CD4-positive, alpha-beta T cell treated with Interleukin-15 for 1 hour (primary cell): ENCODE data around the gene OR4K14.
"Not testable (repeated sequence)": the region's sequence is repeated elsewhere in the genome, so short reads cannot be mapped to it uniquely, and the experiment has no call there.

Source experiments
- DNase-seq: peaks from one replicate; pipeline ENCODE4 v3.0.0-alpha.2; 2020

The OR4K14 gene

GRCh38 chr14:20019257-20019865, at the start of gene OR4K14:
TSS of gene OR4K14 (minus strand) at chr14:20019307. CDS start at chr14:20015193, 4,114 bp downstream.
- no peak for DNase-seq

GRCh38 chr14:20059745-20060144, 40.6 kb upstream of the OR4K14 start, which contains the start of gene OR4L1:
TSS of gene OR4L1 (plus strand) at chr14:20060045. CDS start at chr14:20060045, 0 bp downstream.
- no peak for DNase-seq

DNA sequence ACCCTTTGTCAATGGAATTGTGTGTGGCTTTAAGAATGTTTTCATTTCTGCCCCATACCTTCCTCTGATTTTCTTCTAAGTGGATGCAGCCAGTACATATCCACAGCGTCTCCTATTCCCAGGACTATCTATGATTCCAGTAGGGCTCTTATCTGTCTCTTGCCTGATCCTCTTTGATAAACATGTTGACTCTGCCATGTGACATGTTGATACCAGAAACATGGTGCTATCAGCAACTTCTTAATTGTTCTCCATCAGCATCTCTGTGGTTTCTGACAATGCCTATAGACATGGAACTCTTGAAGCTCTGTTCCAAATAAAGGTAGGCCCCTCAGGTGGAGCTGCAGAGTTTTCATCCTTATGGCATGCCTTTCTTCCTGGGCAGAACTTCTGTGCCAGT, 29.1 kb upstream of the OR4K14 start:
- no peak for DNase-seq

GRCh38 chr14:20044243-20044642, 25.1 kb upstream of the OR4K14 start:
- no peak for DNase-seq

DNA sequence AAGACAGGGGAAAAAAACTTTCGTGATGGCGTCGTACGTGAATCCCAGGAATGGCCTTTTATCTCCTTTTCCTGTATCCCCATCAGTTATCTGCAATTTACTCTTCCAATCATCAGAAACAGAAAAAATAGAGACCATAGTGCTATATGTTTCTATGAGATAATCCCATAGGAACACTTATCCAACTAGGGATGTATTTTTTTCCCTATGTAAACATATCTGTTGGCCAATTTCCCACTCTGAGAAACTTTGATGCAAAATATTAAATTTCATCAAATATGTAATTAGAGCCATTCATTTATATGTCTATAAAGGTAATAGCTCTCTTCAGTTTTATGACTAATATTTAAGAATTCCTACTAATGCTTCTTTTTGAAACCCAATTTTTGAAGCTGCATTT, 16.8 kb upstream of the OR4K14 start, which contains the start of gene OR4K13:
Gene OR4K13, minus strand, starts transcription at position 101 of the 400 bp plus-strand sequence. CDS start 1,280 bp downstream, outside the sequence.
- DNase-seq: no peak

- DNase-seq: no peak
These were observed 16.3 kb upstream of the OR4K14 start for GRCh38 chr14:20035449-20035848.

DNA sequence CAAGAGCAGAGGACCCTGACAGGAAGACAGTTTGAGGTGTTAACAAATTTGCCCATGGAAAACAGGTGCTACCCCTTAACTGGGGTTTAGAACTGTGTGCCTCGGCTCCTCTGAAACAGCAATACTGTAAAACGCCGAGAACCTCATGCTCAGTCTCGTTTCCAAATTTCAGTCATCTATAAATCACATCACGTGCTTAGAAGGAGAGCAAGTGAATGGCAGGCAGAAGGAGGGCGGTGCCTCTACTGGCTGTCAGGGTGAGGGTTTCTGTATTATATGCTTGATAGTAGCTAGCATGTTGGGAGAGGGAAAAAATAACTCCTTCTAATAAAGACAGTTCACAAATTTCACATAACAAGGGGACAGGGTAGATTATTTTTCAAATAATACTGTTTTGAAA, 12.0 kb upstream of the OR4K14 start:
- DNase-seq: no peak

DNA sequence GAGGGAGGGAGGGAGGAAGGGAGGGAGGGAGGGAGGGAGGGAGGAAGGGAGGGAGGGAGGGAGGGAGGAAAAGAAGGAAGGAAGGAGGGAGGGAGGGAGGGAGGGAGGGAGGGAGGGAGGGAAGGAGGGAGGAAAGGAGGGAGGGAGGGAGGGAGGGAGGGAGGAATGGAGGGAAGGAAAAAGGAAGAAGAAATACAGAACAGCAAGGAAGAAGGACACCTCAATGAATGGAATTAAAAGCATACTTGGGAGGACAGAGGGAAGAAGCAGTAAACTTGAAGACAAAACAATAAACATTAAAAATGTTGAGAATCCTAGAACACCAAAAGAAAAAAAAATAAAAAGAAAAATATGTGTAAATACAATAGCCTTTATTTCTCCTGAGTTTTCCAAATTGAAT, 11.0 kb downstream of the OR4K14 start:
- no peak for DNase-seq

DNA sequence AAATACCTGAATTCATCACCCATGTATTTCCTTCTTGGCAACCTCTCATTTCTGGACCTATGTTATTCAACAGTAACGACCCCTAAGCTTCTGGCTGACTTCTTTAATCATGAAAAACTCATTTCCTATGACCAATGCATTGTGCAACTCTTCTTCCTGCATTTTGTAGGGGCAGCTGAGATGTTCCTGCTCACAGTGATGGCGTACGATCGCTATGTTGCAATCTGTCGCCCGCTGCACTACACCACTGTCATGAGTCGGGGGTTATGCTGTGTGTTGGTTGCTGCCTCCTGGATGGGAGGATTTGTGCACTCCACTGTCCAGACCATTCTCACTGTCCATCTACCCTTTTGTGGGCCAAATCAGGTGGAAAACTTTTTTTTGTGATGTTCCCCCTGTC, 16.8 kb downstream of the OR4K14 start:
- no peak for DNase-seq

DNA sequence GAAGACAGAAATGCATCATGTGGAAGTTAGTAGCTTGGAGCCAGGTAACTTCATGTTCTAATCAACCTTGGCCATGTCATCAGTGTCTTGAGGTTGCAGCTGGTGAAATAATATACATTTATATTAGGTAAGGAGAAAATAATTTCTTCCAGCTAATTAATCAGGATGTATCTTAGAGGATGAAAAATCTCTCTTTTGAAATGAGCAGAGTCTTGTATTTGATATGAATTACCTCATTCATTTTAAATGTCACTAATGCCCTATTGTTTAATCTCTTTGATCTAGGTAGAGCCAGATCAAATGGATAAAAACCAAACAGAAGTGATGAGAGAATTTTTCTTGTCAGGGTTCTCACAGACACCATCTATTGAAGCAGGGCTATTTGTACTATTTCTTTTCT, 17.2 kb downstream of the OR4K14 start, which contains the start of gene OR4Q2:
Gene OR4Q2, plus strand, starts transcription at position 301 of the 400 bp plus-strand sequence.
- DNase-seq: no peak

DNA sequence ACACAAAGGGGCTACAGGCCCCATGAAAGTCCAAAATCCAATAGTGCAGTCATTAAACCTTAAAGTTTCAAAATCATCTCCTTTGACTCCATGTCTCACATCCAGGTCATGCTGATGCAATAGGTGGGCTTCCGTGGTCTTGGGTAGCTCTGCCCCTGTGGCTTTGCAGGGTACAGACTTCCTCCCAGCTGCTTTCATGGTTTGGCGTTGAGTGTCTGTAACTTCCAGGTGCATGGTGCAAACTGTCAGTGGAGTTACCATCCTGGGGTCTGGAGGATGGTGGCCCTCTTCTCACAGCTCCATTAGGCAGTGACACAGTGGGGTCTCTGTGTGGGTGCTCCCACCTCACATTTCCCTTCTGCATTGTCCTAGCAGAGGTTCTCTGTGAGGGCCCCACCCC, 25.7 kb downstream of the OR4K14 start:
- no peak for DNase-seq

- DNase-seq: no peak
These were observed 43.8 kb downstream of the OR4K14 start, which contains the start of gene OR4K15 for GRCh38 chr14:19975291-19975690. TSS of gene OR4K15 (plus strand) at chr14:19975591. CDS start at chr14:19975591, 0 bp downstream.

- no peak for DNase-seq
These were observed 44.3 kb downstream of the OR4K14 start for GRCh38 chr14:19974844-19975243.

- DNase-seq: not testable (repeated sequence)
These were observed 49.4 kb downstream of the OR4K14 start for GRCh38 chr14:19969735-19970134.
